ENCODE measurements around the gene IFNL4. TPM values are rescaled to one million over a fixed set of nuclear protein-coding genes. Genes with fewer than 3 reads are reported as not detected.

Gene IFNL4
- total RNA-seq, 2 donors from 2014 or later, result not detected

DNA sequence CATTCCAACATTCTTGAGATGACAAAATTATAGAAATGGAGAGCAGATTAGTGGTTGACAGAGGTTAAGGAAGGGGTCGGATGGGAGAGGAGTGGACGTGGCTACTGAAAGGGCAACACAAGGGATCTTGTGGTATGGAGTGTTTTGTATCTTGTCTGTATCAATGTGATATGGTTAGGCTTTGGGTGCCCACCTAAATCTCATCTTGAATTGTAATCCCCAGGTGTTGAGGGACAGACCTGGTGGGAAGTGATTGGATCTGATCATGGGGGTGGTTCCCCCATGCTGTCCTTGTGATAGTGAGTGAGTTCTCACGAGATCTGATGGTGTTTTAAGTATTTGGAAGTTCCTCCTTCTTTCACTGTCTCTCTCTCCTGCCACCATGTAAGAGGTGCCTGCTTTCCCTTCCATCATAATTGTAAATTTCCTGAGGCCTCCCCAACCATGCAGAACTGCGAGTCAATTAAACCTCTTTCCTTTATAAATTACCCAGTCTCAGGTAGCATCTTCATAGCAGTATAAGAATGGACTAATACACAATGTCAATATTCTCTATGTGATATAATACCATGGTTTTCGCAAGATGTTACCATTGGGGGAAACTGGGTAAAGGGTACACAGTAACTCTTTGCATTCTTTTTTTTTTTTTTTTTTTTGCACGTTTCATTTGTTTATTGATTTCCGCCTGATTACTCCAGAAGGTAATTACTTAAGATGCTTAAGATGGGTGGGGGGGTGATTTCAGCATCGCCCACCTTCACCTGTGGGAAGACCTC, 4.9 kb upstream of the IFNL4 start:
- DNase-seq (ENCODE audit: low spot score), result no peak
- Histone ChIP-seq H3K27ac (no peak overlapping the region), H3K9me3 (no peaks in the 10 kb centered on the region), H3K36me3 (no peaks in the 10 kb centered on the region), H3K27me3 (replicated peaks; ENCODE audit: insufficient read depth) (peaks cover 2% of the 10 kb centered on the region), H3K4me3 (no peak overlapping the region), H3K4me1 (replicated peaks) (no peaks in the 10 kb centered on the region)
- intact Hi-C loops (cut with DNase I), result no loop called here
- TF ChIP-seq POLR2A (IDR thresholded peaks at IDR 0.05), result no peak
- 78% methylated on average over 8 of the region's 8 CpGs for WGBS

DNA sequence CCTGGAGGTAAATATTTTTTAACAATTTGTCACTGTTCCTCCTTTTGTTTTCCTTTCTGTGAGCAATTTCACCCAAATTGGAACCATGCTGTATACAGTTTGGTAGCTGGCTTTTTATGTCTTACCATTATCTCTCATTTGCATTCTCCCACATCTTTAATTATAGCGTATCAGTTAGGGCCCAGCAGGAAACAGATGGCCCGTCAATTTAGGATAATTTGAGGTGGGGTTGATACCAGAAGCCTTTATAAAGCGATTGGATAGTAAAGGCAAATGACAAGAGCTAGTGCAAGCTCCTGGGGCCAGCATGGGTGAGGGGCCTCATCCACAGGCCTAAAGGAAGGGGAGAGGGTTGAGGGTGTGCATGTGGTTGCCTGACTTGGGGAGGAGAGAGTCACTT, 3.8 kb upstream of the IFNL4 start:
- H3K4me3 ChIP-seq, result no peak overlapping the region
- no peaks in the 10 kb centered on the region for H3K36me3 ChIP-seq
- no peak overlapping the region for H3K27ac ChIP-seq
- WGBS, result 80% methylated on average over 3 of the region's 3 CpGs
- DNase-seq (ENCODE audit: low spot score), result no peak
- H3K9me3 ChIP-seq, result no peaks in the 10 kb centered on the region
- H3K4me1 ChIP-seq (replicated peaks), result no peaks in the 10 kb centered on the region
- peaks cover 6% of the 10 kb centered on the region for H3K27me3 ChIP-seq (replicated peaks; ENCODE audit: insufficient read depth)
- intact Hi-C loops (cut with DNase I), result no loop called here
- no peak for TF ChIP-seq POLR2AphosphoS5 (IDR thresholded peaks at IDR 0.05)
- TF ChIP-seq, protein P1, sequence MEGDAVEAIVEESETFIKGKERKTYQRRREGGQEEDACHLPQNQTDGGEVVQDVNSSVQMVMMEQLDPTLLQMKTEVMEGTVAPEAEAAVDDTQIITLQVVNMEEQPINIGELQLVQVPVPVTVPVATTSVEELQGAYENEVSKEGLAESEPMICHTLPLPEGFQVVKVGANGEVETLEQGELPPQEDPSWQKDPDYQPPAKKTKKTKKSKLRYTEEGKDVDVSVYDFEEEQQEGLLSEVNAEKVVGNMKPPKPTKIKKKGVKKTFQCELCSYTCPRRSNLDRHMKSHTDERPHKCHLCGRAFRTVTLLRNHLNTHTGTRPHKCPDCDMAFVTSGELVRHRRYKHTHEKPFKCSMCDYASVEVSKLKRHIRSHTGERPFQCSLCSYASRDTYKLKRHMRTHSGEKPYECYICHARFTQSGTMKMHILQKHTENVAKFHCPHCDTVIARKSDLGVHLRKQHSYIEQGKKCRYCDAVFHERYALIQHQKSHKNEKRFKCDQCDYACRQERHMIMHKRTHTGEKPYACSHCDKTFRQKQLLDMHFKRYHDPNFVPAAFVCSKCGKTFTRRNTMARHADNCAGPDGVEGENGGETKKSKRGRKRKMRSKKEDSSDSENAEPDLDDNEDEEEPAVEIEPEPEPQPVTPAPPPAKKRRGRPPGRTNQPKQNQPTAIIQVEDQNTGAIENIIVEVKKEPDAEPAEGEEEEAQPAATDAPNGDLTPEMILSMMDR (IDR thresholded peaks at IDR 0.05), result no peak
- no peak for TF ChIP-seq POLR2A (IDR thresholded peaks at IDR 0.05)

GRCh38 chr19:39251846-39252245, 3.2 kb upstream of the IFNL4 start:
- intact Hi-C loops (cut with DNase I), result no loop called here
- peaks cover 6% of the 10 kb centered on the region for H3K27me3 ChIP-seq (replicated peaks; ENCODE audit: insufficient read depth)

DNA sequence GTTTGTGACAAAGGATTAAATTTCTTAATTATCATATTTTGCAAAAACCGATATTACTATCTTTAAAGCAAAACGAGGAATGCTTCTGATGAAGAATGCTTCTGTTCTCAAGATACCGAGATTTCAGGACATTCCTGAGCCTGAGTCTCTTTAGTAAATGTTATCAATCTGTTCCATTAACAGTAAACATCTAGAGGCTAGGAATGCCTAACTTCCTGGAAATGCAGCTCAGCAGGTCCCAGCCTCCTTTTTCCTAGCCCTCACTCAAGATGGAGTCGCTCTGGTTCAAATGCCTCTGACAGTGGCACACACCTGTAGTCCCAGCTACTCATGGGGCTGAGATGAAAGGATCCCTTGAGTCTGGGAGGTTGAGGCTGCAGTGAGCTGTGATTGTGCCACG, 2.4 kb upstream of the IFNL4 start:
- intact Hi-C loops (cut with DNase I), result no loop called here
- WGBS, result 84% methylated on average over 5 of the region's 5 CpGs
- TF ChIP-seq POLR2AphosphoS5 (IDR thresholded peaks at IDR 0.05) (no peak), POLR2A (IDR thresholded peaks at IDR 0.05) (no peak)
- TF ChIP-seq, protein P1 (IDR thresholded peaks at IDR 0.05), result no peak
- no peaks in the 10 kb centered on the region for H3K4me1 ChIP-seq (replicated peaks)
- peaks cover 6% of the 10 kb centered on the region for H3K27me3 ChIP-seq (replicated peaks; ENCODE audit: insufficient read depth)
- no peak overlapping the region for H3K27ac ChIP-seq
- no peaks in the 10 kb centered on the region for H3K9me3 ChIP-seq
- no peak for DNase-seq (ENCODE audit: low spot score)
- no peaks in the 10 kb centered on the region for H3K36me3 ChIP-seq
- H3K4me3 ChIP-seq, result no peak overlapping the region

More at GRCh38 chr19:39251846-39252245, 3.2 kb upstream of the IFNL4 start:
- DNase-seq (ENCODE audit: low spot score), result no peak
- no peaks in the 10 kb centered on the region for H3K9me3 ChIP-seq
- no peaks in the 10 kb centered on the region for H3K4me1 ChIP-seq (replicated peaks)
- no peak overlapping the region for H3K27ac ChIP-seq
- 55% methylated on average over 3 of the region's 3 CpGs for WGBS
- no peaks in the 10 kb centered on the region for H3K36me3 ChIP-seq
- TF ChIP-seq POLR2A (IDR thresholded peaks at IDR 0.05) (no peak), POLR2AphosphoS5 (IDR thresholded peaks at IDR 0.05) (no peak)
- TF ChIP-seq, protein P1 (IDR thresholded peaks at IDR 0.05), result no peak
- H3K4me3 ChIP-seq, result no peak overlapping the region

DNA sequence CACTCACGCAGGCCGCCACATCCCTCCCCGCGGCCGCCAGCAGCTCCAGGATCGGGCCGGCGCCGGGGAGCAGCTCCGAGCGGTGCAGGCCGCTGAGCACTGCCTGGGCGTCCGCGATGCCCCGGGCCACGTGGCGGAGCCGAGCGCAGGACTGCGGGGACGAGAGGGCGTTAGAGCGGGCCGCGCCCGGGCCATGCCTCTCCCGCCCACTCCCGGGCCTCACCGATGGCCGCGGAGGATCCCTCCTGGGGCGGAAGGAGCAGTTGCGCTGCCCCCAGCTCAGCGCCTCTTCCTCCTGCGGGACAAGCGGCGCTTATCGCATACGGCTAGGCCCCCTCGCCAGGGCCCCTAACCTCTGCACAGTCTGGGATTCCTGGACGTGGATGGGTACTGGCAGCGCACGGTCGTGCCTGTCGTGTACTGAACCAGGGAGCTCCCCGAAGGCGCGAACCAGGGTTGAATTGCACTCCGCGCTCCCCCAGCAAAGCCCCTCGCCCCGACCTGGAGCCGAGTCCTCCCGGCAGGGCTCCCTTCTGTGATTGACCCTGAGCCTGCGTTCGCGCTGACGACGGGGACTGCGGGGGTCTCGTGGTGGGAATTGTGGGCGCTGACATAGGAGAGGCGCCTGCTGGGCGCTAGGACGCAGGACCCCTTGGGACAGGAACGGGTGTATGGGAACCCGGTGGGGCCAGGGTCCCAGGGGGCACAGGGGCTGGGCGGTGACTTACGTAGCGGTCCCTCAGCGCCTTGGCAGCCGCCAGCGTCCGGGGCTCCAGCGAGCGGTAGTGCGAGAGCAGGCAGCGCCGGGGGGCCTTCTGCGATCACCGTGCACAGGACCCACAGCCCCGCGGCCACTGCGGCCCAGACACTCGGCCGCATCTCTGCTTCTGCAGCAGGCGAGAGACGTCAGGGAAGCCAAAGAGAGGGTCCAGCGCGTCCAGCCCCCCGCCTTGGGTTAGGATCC, 673 bp downstream of the IFNL4 start:
- H3K36me3 ChIP-seq, result no peaks in the 10 kb centered on the region
- no peak overlapping the region for H3K27ac ChIP-seq
- DNase-seq (ENCODE audit: low spot score), result no peak
- H3K9me3 ChIP-seq, result no peaks in the 10 kb centered on the region
- peaks cover 6% of the 10 kb centered on the region for H3K27me3 ChIP-seq (replicated peaks; ENCODE audit: insufficient read depth)
- H3K4me1 ChIP-seq (replicated peaks), result no peaks in the 10 kb centered on the region
- 13% methylated on average over 70 of the region's 92 CpGs for WGBS
- TF ChIP-seq POLR2A (IDR thresholded peaks at IDR 0.05) (no peak), POLR2AphosphoS5 (IDR thresholded peaks at IDR 0.05) (no peak)
- TF ChIP-seq, protein P1 (IDR thresholded peaks at IDR 0.05), result no peak
- intact Hi-C loops (cut with DNase I), result no loop called here
- no peak overlapping the region for H3K4me3 ChIP-seq
